HG03060 (cell line): ENCODE results near the gene RBM6.
"Not testable (repeated sequence)": the region's sequence is repeated elsewhere in the genome, so short reads cannot be mapped to it uniquely, and the experiment has no call there.

Source experiments
- ATAC-seq: cut with Tn5 transposase; IDR thresholded peaks from one replicate; pipeline ENCODE4 v1.9.1; 2021; ENCODE audit warnings: low read depth, moderate number of reproducible peaks; ENCODE audit not compliant: unreplicated experiment

Gene RBM6

DNA sequence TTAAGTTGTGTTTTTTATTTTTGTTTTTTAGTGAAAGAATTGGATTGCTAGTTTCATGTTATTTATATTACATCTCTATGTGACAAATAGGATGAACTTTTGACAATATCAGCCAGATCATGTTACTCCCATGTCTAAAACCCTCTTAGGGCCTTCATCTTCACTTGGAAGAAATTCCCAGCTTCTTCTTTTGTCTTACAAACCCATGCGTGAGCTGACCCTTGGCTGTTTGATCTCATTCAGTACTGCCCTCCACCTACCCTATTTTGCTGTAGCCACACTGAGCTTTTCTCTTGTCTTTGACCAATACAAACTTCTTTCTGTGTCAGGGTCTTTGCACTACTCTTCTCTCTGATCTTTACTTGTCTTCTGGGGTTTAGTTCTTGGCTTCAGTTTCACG, 37.0 kb downstream of the RBM6 start:
- ATAC-seq = no peak

DNA sequence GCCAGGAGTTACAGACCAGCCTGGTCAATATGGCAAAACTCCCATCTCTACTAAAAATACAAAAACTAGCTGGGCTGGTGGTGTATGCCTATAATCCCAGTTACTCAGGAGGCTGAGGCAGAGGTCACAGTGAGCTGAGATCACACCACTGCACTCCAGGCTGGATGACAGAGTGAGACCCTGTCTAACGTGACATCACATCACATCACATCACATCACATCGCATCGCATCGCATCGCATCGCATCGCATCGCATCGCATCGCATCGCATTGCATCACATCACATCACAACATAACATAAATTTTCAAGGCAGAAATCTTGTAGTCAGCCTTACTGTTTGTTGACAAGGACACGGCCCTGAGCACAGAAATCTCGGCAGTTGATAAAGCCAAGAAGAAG, 44.4 kb downstream of the RBM6 start:
- no peak for ATAC-seq

DNA sequence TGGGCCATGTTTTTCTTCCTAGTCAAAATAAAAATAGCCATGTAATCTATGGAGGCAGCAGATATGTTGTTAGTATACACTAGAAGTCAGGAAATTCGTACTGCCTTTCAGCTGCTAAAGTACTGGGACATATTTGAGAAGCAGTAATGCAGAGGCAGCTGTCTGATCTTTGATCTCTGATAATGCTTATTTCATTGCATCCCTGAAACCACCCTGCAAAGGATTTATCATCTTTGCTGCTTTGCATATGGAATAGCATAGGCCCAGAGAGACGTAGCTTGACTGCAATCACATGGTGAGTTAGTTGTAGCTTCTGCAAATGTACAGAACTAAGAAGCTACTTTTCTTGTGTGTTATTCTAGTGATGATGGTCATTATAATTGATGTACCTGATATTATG, 52.4 kb downstream of the RBM6 start:
- no peak for ATAC-seq

GRCh38 chr3:49994476-49994875, 54.5 kb downstream of the RBM6 start:
- ATAC-seq = no peak

DNA sequence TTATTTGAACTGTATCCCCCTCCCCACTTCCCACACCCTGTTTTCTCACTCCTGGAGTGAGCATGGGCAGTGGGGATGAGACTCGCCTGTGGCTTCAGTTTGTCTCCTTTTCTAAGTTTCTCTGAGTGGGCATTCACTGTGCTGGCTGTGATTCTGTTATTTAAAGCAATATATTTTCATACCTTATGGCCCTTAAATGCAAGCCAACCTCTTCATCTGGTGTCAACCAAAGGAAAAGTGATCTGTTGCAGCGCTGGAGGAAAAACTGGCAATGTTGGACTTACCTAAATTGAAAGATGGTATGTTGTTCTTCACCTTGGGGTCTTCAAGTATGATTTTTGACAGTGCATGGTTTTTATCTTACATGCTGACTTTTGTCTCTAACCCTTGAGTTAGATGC, 56.1 kb downstream of the RBM6 start:
- ATAC-seq = no peak

- no peak for ATAC-seq
Observed at GRCh38 chr3:49997862-49998261, 57.9 kb downstream of the RBM6 start.

GRCh38 chr3:49998326-49998725, 58.4 kb downstream of the RBM6 start:
- no peak for ATAC-seq

- no peak for ATAC-seq
Observed at GRCh38 chr3:50001511-50001910, 61.6 kb downstream of the RBM6 start.

DNA sequence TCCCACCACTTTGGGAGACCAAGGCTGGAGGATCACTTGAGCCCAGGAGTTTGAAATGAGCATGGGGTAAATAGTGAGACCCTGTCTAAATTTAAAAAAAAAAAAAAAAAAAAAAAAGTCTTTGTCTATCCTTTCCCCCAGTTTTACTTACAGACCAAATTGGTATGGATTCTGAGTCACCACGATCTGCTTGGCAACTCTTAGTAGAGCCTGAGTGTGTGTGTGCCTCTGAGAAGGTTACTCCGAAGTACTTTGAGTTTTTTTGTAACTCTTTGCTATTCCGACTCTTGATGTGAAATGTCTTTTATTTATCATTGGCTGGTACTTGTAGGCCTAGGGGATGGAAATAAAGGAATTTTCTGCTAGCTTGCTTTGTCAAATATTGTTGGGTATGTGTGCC, 63.3 kb downstream of the RBM6 start:
- ATAC-seq = no peak

DNA sequence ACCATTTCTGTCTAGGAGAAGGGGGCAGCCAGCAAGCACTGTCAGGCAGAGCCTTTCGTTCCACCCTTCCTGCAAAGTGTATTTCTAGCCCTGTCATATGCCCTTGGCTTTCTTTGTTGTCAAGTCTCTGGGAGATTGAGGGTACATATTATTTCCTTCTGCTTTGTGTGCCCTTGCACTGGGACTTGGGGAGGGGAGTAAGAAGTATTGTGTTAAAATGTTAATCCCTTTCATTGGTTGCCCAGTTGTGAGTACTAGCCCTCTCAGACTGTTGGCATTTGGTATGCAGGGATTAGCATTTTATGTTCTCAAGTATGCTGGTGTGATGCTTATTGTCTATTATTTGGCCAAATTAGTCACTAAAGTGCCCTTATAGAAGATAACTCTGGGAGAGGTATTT, 63.9 kb downstream of the RBM6 start:
- no peak for ATAC-seq

DNA sequence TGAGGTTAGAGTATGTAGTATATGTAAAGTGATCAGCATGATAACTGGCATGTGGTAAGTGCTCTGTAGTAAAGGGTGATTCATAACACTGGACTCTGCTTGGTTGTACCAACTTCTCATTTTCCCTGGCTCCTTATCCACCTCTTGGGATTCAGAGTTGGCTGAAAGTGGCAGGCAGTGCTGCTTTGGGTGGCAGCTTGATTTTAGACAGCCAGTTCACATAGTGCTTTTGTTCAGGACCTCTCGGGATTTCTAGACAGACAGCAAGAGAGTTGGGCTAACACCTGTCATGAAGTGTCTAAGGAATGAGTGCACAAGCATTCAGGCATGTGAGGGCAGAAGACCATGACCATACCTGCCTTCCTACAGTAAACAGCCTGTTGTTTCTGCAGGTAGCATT, 69.0 kb downstream of the RBM6 start:
- no peak for ATAC-seq

GRCh38 chr3:50010959-50011358, 71.0 kb downstream of the RBM6 start:
- ATAC-seq = no peak

GRCh38 chr3:50015918-50016317, 76.0 kb downstream of the RBM6 start:
- no peak for ATAC-seq

- no peak for ATAC-seq
Observed at GRCh38 chr3:50028346-50028745, 88.4 kb downstream of the RBM6 start.

- ATAC-seq = not testable (repeated sequence)
Observed at GRCh38 chr3:50031201-50031600, 91.3 kb downstream of the RBM6 start.

DNA sequence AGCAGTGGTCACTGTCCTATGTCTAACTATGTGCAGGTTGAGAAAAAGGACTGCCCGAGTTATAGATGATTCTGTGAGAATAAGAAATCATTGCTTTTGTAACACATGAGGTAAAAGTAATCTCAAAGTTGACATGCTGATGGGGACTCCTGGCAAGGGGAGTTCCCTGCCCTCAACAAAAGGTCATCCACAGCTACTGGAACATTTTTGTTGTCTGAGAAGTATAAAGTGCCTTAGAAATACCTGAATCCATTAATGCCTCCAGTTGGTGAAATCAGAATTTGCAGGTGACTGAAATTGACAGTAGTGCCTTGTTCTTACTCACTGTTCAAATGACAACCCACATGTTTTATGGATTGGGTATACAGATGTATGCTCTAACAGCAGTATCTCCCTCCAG, 105.0 kb downstream of the RBM6 start:
- no peak for ATAC-seq

DNA sequence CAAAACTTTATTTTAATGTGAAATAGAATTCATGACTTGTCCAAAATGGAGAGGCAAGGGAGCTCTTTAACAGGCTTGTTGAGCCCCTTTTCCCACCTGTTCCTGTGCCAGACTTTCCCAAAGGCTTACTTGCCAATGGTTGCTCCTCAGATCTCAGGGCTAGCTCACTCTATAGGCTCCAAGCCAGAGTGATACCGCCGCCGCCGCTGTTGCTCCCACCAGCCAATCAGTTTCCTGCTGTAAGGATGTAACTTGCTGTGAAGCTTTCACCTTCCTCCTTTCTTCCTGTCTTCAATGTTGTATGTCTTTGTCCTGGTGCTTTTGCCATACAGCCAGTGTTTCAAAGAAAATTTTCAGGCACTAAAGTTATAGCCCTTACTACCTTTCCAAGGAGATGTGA, 107.5 kb downstream of the RBM6 start:
- no peak for ATAC-seq

DNA sequence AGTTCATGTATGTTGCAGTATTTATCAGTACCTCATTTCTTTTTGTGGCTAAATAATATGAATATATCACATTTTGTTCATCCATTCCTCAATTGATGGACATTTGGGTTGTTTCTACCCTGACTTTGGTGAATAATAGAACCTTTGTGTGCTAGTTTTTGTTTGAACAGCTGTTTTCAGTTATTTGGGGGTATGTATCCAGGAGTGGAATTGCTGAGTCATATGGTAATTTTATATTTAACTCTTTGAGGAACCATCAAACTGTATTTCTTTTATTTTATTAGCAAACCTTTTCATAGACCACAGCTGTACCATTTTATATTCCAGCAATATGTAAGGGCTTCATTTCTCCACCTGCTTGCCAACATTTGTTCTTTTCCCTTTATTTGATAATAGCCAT, 110.4 kb downstream of the RBM6 start:
- ATAC-seq = no peak

- ATAC-seq = no peak
Observed at GRCh38 chr3:50057756-50058155, 117.8 kb downstream of the RBM6 start.

GRCh38 chr3:50068134-50068533, 128.2 kb downstream of the RBM6 start:
- ATAC-seq = no peak

- no peak for ATAC-seq
Observed at GRCh38 chr3:50078091-50078490, 138.1 kb downstream of the RBM6 start.

DNA sequence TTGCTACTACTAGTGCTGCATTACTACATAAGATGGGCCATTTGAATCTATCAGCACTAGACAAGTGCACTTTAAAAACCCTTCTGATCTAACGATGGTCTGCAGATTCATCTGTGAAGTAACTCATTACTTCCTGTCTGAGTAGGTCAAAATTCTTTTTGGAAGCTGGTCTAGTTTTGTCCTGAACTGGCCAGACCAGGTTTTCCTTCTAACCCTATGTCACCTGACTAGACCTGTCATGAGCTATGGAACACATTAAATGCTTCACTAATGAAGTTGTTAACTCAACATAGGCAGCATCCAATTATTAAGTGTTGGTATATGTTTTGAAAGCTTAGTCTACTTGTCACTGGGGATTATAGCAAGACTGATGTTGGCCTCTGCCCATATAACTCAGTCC, 138.7 kb downstream of the RBM6 start:
- ATAC-seq = no peak

- not testable (repeated sequence) for ATAC-seq
Observed at GRCh38 chr3:50084951-50085350, 145.0 kb downstream of the RBM6 start.
